Skeletal muscle satellite cell (primary cell): ENCODE results near the gene RTN4RL2.

Experiments used
- H3K27me3 ChIP-seq: 2 replicates; pipeline ENCODE4 v1.7.0; 2013; ENCODE audit warnings: low read length; ENCODE audit not compliant: control insufficient read depth, insufficient read depth
- H3K36me3 ChIP-seq: 2 replicates; pipeline ENCODE4 v1.7.0; 2013; ENCODE audit warnings: mild to moderate bottlenecking, control low read depth, low read length; ENCODE audit not compliant: insufficient read depth
- H3K4me1 ChIP-seq: 2 replicates; pipeline ENCODE4 v1.7.0; 2013; ENCODE audit warnings: low read length; ENCODE audit not compliant: control insufficient read depth, insufficient read depth
- H3K4me2 ChIP-seq: 2 replicates; pipeline ENCODE4 v1.7.0; 2013; ENCODE audit warnings: mild to moderate bottlenecking, low read length
- H3K4me3 ChIP-seq: 2 replicates; pipeline ENCODE4 v1.7.0; 2013; ENCODE audit warnings: low read length
- H3K9ac ChIP-seq: 2 replicates; pipeline ENCODE4 v1.7.0; 2013; ENCODE audit warnings: mild to moderate bottlenecking, low read depth, low read length, moderate library complexity
- H3K9me3 ChIP-seq: replicated peaks from 2 replicates; pipeline ENCODE4 v1.7.0; 2013; ENCODE audit warnings: mild to moderate bottlenecking, control low read depth, low read length

RTN4RL2 gene

DNA sequence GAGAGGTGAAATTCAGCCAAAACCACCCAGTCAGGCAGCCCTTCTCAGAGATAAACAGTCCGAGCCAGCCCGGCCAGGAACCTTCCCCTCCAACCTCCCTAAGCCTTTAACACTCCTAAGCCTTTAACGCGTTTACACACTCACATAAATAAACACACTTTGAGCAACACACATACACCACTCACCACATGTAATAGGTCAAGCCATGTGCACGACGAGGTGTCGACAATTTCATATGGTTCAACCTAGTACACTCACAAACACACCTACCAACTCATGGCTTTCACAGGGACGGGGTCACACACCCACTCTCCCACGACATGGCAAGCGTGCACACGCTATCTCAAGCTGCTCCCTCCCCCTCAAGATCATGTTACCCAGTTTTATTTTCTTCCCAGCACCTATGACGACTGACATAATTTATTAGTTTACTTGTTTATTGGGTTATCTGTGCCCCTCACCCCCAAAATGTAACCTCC lies 39.7 kb downstream of the RTN4RL2 start:
- H3K36me3 ChIP-seq, result peaks cover 4% of the 10 kb centered on the region

DNA sequence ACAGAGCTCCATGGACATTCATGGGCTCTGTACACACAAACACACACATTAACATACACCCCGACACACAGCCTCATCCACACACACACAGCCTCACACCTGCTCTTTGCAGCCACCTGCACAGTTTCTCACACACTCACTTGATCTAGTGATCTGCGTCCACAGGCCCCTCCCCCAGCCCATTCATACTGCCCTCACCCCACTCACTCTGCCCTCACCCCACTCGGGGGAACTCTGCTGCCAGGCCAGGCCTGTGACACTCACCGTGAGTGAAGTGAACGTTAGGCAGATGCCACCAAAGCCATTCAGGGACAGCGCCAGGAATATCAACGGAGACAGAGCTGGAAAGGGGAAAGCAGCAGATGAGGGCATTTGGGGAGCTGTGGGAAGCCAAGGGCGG lies 40.2 kb downstream of the RTN4RL2 start:
- Histone ChIP-seq H3K4me2 (no peak overlapping the region), H3K9ac (no peak overlapping the region), H3K4me1 (peaks cover 12% of the 10 kb centered on the region), H3K36me3 (peaks cover 5% of the 10 kb centered on the region), H3K27me3 (no peaks in the 10 kb centered on the region), H3K4me3 (no peak overlapping the region), H3K9me3 (no peaks in the 10 kb centered on the region)

More for the DNA sequence above, 39.7 kb downstream of the RTN4RL2 start:
- Histone ChIP-seq H3K4me3 (peak overlapping the region; percentile 70), H3K9ac (peak overlapping the region; percentile 69), H3K27me3 (no peaks in the 10 kb centered on the region), H3K4me2 (peak overlapping the region; percentile 97), H3K4me1 (peaks cover 12% of the 10 kb centered on the region), H3K9me3 (no peaks in the 10 kb centered on the region)

DNA sequence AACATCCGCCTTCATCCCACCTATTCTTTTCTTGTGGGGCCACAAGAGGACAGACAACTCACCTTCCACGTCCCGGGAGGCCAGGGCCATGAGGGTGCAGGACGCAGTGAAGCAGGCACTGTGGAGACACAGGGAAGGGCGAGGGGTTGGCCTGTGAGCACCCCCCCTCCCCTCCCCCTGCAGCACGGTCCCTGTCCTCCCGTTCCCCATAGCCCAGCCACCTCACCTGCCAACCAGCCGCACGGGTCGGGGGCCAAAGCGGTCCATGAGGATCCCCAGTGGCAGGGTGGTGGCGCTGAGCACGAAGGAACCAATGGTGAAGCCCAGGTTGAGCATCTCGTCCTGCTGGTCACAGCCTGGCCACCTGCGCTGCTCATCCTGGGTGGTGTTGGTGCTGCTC lies 40.6 kb downstream of the RTN4RL2 start:
- Histone ChIP-seq H3K36me3 (peaks cover 5% of the 10 kb centered on the region), H3K4me3 (no peak overlapping the region), H3K4me1 (peaks cover 12% of the 10 kb centered on the region), H3K27me3 (no peaks in the 10 kb centered on the region), H3K9me3 (no peaks in the 10 kb centered on the region), H3K4me2 (no peak overlapping the region), H3K9ac (no peak overlapping the region)

DNA sequence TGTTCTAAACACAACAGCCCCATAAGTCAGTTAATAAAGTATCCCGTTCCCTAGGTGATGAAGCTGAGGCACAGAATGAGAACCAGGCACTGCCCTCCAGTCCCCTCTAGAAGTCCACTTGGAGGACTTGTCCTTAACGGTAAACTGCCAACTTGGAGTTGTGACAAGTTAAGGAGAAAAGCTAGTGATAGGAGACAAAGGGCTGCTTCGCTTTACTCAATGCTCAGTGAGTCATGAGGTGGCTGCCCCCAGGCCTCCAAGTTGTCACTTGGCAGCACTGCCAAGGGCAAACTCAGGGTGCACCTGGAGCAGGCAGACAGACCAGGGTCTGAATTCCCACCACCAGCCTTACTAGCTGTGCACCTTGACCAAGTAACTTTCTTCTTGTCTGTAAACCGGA lies 41.6 kb downstream of the RTN4RL2 start:
- H3K4me1 ChIP-seq, result peaks cover 12% of the 10 kb centered on the region
- H3K9ac ChIP-seq, result no peak overlapping the region
- peaks cover 4% of the 10 kb centered on the region for H3K36me3 ChIP-seq
- H3K27me3 ChIP-seq, result no peaks in the 10 kb centered on the region
- H3K4me2 ChIP-seq, result no peak overlapping the region
- no peaks in the 10 kb centered on the region for H3K9me3 ChIP-seq
- no peak overlapping the region for H3K4me3 ChIP-seq

DNA sequence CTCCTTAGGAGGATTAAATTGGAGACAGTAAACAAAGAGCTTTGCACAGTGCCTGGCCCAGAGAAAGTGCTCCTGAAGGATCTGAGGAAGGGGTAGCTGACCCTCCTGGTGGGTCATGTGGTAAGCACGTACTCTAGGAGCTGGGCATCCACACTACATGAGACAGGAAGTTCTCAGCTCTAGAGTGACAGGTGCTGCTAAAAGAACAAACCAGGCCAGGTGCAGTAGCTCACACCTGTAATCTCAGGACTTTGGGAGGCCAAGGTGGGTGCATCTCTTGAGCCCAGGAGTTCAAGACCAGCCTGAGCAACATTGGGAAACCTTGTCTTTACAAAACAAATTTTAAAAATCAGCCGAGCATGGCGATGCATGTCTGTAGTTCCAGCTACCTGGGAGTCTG lies 42.0 kb downstream of the RTN4RL2 start:
- no peak overlapping the region for H3K4me2 ChIP-seq

GRCh38 chr11:57502870-57503269 lies 42.5 kb downstream of the RTN4RL2 start:
- H3K4me2 ChIP-seq, result no peak overlapping the region
- no peaks in the 10 kb centered on the region for H3K27me3 ChIP-seq
- no peak overlapping the region for H3K4me3 ChIP-seq
- no peaks in the 10 kb centered on the region for H3K9me3 ChIP-seq
- peaks cover 12% of the 10 kb centered on the region for H3K4me1 ChIP-seq
- H3K36me3 ChIP-seq, result peaks cover 4% of the 10 kb centered on the region
- no peak overlapping the region for H3K9ac ChIP-seq

More for the DNA sequence above, 42.0 kb downstream of the RTN4RL2 start:
- peaks cover 12% of the 10 kb centered on the region for H3K4me1 ChIP-seq
- H3K4me3 ChIP-seq, result no peak overlapping the region
- H3K9ac ChIP-seq, result no peak overlapping the region
- H3K36me3 ChIP-seq, result peaks cover 4% of the 10 kb centered on the region
- H3K27me3 ChIP-seq, result no peaks in the 10 kb centered on the region
- no peaks in the 10 kb centered on the region for H3K9me3 ChIP-seq

DNA sequence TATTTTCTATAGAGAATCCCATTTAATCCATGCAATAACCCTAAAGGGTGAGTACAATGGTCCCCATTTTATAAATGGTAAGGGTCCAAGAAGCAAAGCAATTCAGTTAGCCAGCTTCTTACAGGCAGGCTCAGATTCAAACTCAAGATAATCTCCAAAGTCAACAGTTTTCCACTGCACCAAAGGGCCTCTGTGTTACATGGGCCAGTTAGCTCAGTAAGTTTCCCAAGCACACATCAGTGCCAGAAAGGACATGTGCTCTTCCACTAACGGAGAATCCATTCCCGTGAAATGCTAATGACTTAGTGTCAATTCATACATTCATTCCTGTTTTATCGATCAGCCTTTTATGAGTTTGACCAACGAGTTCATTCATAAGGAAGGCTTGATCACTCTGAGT lies 44.2 kb downstream of the RTN4RL2 start:
- Histone ChIP-seq H3K9ac (no peak overlapping the region), H3K4me1 (peaks cover 8% of the 10 kb centered on the region), H3K36me3 (peaks cover 4% of the 10 kb centered on the region), H3K4me3 (no peak overlapping the region), H3K9me3 (no peaks in the 10 kb centered on the region), H3K27me3 (no peaks in the 10 kb centered on the region), H3K4me2 (no peak overlapping the region)

DNA sequence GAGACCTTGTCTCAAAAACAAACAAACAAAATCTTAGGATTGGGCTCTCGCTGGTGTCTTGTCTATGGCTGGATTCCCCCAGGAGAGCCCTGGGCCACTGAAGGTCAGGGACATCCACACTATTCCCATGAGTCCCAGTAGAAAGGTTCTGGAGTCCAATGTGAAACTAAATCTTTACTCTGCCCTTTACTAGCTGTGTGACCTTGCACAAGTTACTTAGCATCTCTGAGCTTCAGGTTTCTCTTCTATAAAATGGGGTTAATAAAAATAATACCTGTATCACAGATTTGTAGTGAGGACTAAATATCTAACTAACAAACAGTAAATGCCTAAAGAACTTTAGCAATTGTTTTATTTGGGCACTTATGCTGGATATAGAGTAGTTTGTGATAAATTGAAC lies 46.2 kb downstream of the RTN4RL2 start:
- Histone ChIP-seq H3K4me1 (no peaks in the 10 kb centered on the region), H3K36me3 (peaks cover 4% of the 10 kb centered on the region), H3K4me2 (no peak overlapping the region), H3K27me3 (no peaks in the 10 kb centered on the region), H3K9me3 (no peaks in the 10 kb centered on the region), H3K9ac (no peak overlapping the region), H3K4me3 (no peak overlapping the region)

DNA sequence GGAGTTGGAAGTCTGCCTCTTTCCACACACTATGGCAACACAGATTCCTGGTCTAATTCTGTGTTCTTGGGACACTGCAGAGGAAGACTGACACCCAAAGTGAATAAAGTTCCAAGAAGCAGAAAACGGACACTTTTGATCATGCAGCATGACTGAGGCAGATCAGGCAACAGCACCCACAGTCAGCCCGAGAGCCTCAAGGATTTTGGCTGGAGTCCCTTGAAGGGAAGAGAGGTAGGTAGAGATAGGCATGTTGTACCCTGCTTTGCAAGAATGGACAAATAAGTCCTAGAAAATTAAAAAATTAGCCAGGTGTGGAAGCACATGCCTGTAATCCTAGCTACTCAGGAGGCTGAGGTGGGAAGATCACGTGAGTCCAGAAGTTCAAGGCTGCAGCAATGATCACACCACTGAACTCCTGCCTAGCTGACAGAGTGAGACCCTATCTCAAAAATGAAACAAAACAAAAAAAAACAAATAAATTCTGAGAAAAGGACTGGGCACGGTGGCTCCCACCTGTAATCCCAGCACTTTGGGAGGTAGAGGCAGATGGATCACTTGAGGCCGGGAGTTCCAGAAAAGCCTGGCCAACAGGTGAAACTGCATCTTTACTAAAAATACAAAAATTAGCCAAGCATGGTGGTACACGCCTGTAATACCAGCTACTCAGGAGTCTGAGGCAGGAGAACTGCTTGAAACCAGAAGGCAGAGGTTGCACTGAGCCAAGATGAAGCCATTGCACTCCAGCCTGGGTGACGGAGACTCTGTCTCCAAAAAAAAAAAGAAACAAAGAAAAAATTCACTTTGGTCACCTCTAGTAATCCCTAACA lies 48.2 kb downstream of the RTN4RL2 start:
- Histone ChIP-seq H3K36me3 (peaks cover 4% of the 10 kb centered on the region), H3K4me3 (no peak overlapping the region), H3K9ac (no peak overlapping the region), H3K4me1 (no peaks in the 10 kb centered on the region), H3K4me2 (no peak overlapping the region), H3K27me3 (no peaks in the 10 kb centered on the region), H3K9me3 (no peaks in the 10 kb centered on the region)

DNA sequence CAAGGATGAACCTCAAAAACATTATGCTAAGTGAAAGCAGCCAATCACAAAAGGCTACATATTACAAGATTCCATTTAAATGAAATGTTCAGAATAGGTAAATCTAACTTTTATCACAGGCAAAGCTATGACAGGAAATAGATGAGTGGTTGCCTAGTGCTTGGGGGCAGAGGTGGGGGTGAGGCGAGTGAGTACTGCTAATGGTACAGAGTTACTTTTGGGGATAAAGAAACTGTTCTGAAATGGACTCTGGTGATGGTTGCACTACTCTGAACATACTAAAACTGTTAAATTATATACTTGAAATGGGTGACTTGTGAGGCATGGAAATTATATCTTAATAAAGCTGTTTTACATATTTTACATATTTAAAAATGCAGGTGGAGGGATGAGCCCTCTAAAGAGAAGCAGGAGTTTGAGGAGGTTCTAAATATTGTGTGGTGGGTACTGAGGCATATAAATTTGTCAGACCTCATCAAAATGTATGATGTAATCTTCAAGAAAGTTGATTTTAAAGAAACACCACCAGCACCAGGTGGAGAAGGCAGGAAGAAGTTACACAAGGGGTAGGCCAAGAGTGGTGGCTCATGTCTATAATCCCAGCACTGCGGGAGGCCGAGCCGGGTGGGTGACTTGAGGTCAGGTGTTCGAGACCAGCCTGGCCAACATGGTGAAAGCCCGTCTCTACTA lies 51.6 kb downstream of the RTN4RL2 start:
- Histone ChIP-seq H3K9me3 (no peaks in the 10 kb centered on the region), H3K27me3 (no peaks in the 10 kb centered on the region)

GRCh38 chr11:57512646-57513451 lies 52.5 kb downstream of the RTN4RL2 start:
- Histone ChIP-seq H3K9me3 (no peaks in the 10 kb centered on the region), H3K36me3 (no peaks in the 10 kb centered on the region), H3K4me3 (no peak overlapping the region), H3K4me1 (peaks cover 8% of the 10 kb centered on the region), H3K4me2 (no peak overlapping the region), H3K9ac (no peak overlapping the region), H3K27me3 (no peaks in the 10 kb centered on the region)

More for the DNA sequence above, 51.6 kb downstream of the RTN4RL2 start:
- Histone ChIP-seq H3K4me1 (peaks cover 8% of the 10 kb centered on the region), H3K36me3 (no peaks in the 10 kb centered on the region), H3K4me3 (no peak overlapping the region), H3K9ac (no peak overlapping the region), H3K4me2 (no peak overlapping the region)
